Testis (tissue), 2 donors: ENCODE data around the gene FARP1.

ENCODE experiments used
- CTCF ChIP-seq, 3 experiments: fragments of 450-650 bp in 2 of 3; fragments of 200-600 bp in 1 of 3; sonication (generic) in 1 of 3; IDR thresholded peaks; one replicate each; pipeline ENCODE4 v1.5.1; 2016 to 2019; ENCODE audit warnings: antibody characterized with exemption in 3 of 3, mild to moderate bottlenecking in 2 of 3, moderate library complexity in 1 of 3
- POLR2A ChIP-seq: fragments of 450-650 bp; IDR thresholded peaks from one replicate; pipeline ENCODE4 v1.6.1; 2017; ENCODE audit warnings: antibody characterized with exemption, mild to moderate bottlenecking, moderate library complexity

GRCh38 chr13:98222081-98222554, 79.2 kb downstream of the FARP1 start:
- TF ChIP-seq CTCF (IDR thresholded peaks at IDR 0.05): no peak
- TF ChIP-seq POLR2A: no peak
